CD4-positive, alpha-beta memory T cell (primary cell): ENCODE results near the gene CLMN. TPM values are rescaled to one million over a fixed set of nuclear protein-coding genes. Genes with fewer than 3 reads are reported as not detected.

Experiments used
- CTCF ChIA-PET: fragments of 350-600 bp; sonication (Branson Sonifier 250); formaldehyde crosslinking; loops from one replicate; lab custom pipeline; 2021; ENCODE audit warnings: inconsistent platforms; ENCODE audit not compliant: partially characterized antibody; lab: Charles Lee
- POLR2A ChIA-PET: fragments of 350-600 bp; sonication (Branson Sonifier 250); formaldehyde crosslinking; loops from one replicate; lab custom pipeline; 2021; ENCODE audit not compliant: partially characterized antibody; lab: Charles Lee
- DNase-seq, 5 donors: peaks; one replicate each; pipeline versions ENCODE4 v3.0.0 to v3.0.0-alpha.2; 2020 to 2022; ENCODE audit warnings: mixed read lengths in 1 of 5
- H3K27ac ChIP-seq: one replicate; pipeline ENCODE4 v1.7.0; 2013; ENCODE audit warnings: low read depth, low read length
- H3K27me3 ChIP-seq: 2 replicates; pipeline ENCODE4 v1.7.0; 2013; ENCODE audit warnings: mild to moderate bottlenecking, low read length, moderate library complexity; ENCODE audit not compliant: insufficient read depth
- H3K36me3 ChIP-seq: 2 replicates; pipeline ENCODE4 v1.7.0; 2013; ENCODE audit warnings: mild to moderate bottlenecking, low read length, moderate library complexity; ENCODE audit not compliant: insufficient read depth
- H3K4me1 ChIP-seq: 2 replicates; pipeline ENCODE4 v1.7.0; 2013; ENCODE audit warnings: mild to moderate bottlenecking, low read length, moderate library complexity; ENCODE audit not compliant: insufficient read depth
- H3K4me3 ChIP-seq, 2 donors: one replicate each; pipeline ENCODE4 v1.7.0; 2013; ENCODE audit warnings: low read length in 2 of 2, mild to moderate bottlenecking in 1 of 2
- H3K9me3 ChIP-seq, 2 donors: one replicate each; pipeline ENCODE4 v1.7.0; 2013; ENCODE audit warnings: low read length in 2 of 2, control low read depth in 1 of 2; ENCODE audit not compliant: control insufficient read depth in 1 of 2
- H3K27ac Mint-ChIP-seq, 7 donors: one replicate each; pipeline ENCODE4 v1.8.0; 2020 to 2021; ENCODE audit warnings: mixed read lengths in 7 of 7, mild to moderate bottlenecking in 6 of 7, inconsistent platforms in 3 of 7, moderate library complexity in 3 of 7
- H3K27me3 Mint-ChIP-seq, 2 donors: one replicate each; pipeline ENCODE4 v1.8.0; 2020 to 2021; ENCODE audit warnings: mixed read lengths in 2 of 2
- H3K36me3 Mint-ChIP-seq, 2 donors: one replicate each; pipeline ENCODE4 v1.8.0; 2020 to 2021; ENCODE audit warnings: mixed read lengths in 2 of 2, inconsistent platforms in 1 of 2, mild to moderate bottlenecking in 1 of 2
- H3K4me1 Mint-ChIP-seq, 4 donors: one replicate each; pipeline ENCODE4 v1.8.0; 2020 to 2021; ENCODE audit warnings: mixed read lengths in 4 of 4, mild to moderate bottlenecking in 1 of 4
- H3K4me3 Mint-ChIP-seq, 8 donors: one replicate each; pipeline ENCODE4 v1.8.0; 2020 to 2021; ENCODE audit warnings: mixed read lengths in 8 of 8, mild to moderate bottlenecking in 7 of 8, moderate library complexity in 6 of 8, inconsistent platforms in 3 of 8
- H3K9me3 Mint-ChIP-seq, 8 donors: one replicate each; pipeline ENCODE4 v1.8.0; 2020 to 2021; ENCODE audit warnings: mixed read lengths in 8 of 8, mild to moderate bottlenecking in 5 of 8, inconsistent platforms in 3 of 8, moderate library complexity in 1 of 8
- intact Hi-C: fragments of 100-400 bp; cut with micrococcal nuclease; formaldehyde crosslinking; loops from one replicate; pipeline ENCODE4 v1.15.1; 2023
- polyA plus RNA-seq, 2 donors: library from polyadenylated mRNA; unstranded; fragments of 300-500 nt; fragmentation: Illumina TruSeq; gene quantifications; one replicate each; pipeline ENCODE4 v1.2.3, GENCODE V29; 2021
- total RNA-seq, 2 experiments: library from RNA; stranded (reverse); gene quantifications; one replicate each; pipeline ENCODE4 v1.2.3, GENCODE V29; 2021

The CLMN gene
- total and polyA plus RNA-seq, 4 experiments from 2014 or later, result 0.22 to 0.70 (median 0.65) TPM; not detected in 1

DNA sequence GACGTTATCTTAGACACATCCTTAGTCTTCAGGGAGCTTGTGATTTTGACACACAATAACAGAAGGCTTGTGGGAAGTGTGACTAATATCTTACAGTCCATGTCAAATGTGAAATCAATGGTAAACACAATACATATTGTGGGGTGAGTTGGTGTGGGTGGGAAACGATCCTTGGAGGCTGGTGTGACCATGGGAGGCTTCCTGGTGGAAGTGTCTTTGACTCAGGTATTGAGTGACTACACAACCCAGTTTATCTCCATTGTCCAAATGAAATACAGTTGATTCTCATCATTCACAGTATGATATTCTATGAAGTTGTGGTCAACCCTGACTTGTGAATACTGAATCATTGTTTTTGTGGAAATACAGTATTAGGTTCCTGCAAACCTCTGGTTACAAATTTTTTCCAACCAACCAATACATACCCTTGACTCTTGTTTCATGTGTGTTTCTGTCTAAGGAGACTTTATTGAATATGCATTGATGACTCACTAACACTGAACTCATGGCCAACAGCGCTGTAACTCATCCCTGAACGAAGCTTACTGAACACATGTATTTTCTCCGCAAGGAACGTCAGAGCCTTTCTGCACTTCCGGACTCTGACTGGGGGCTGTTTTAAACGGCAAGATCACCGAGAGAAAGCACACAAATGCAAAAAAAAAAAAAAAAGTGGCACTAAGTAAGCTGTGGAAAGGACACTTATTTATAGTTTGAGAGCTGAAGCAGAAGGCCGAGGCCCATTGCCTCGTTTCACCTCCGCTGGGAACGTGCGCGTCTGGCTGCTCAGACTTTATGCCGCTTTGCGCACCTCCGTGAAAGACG, 59.0 kb downstream of the CLMN start:
- Mint-ChIP-seq H3K4me1 (peaks cover 6 to 9% (median 7%) of the 10 kb centered on the region in 4 donors), H3K4me3 (no peak overlapping the region), H3K36me3 (no peaks in the 10 kb centered on the region), H3K9me3 (no peaks in the 10 kb centered on the region), H3K27ac (no peak overlapping the region), H3K27me3 (no peaks in the 10 kb centered on the region)
- DNase-seq, result no peak
- no peak overlapping the region for H3K4me3 ChIP-seq
- no peaks in the 10 kb centered on the region for H3K27me3 ChIP-seq
- no peaks in the 10 kb centered on the region for H3K9me3 ChIP-seq
- POLR2A ChIA-PET, result no interaction called here
- no peak overlapping the region for H3K27ac ChIP-seq
- H3K36me3 ChIP-seq, result no peaks in the 10 kb centered on the region
- intact Hi-C loops, result no loop called here
- H3K4me1 ChIP-seq, result peaks cover 7% of the 10 kb centered on the region
- CTCF ChIA-PET, result no interaction called here

DNA sequence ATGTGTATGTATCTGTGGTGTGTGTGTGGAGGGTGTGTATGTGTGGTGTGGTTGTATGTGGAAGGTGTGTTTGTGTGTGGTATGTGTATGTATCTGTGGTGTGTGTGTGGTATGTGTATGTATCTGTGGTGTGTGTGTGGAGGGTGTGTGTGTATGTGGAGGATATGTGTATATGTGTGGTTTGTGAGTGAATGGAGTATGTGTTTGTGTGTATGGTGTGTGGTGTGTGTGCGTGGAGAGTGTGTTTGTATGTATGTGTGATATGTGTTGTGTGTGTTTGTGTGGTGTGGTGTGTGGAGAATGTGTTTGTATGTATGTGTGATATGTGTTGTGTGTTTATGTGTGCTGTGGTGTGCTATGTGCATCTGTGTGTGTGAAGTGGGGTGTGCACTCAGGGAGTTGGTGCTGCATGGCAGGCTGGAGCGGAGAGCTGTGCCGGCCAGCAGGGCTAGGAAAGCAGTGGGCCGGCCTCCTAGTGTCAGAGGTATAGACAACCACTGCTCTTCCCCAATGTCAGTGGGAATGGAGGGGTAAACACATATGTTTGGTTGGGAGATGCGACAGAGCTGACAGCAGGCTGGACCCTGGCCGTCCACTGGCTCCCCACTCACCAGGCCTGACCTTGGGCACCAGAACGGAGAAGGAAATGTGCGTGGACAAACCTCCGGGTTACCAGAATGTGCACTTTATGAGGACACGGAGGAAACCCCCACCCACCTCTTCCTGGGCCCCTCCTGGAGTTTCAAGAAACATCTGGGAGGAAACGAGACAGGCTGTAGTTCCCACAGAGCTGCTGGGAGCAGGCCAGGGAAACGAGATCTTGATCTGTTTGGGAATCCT, 60.7 kb downstream of the CLMN start:
- intact Hi-C loops, result no loop called here
- Mint-ChIP-seq H3K27me3 (no peaks in the 10 kb centered on the region), H3K36me3 (no peaks in the 10 kb centered on the region), H3K27ac (no peak overlapping the region), H3K9me3 (no peaks in the 10 kb centered on the region), H3K4me1 (no peaks in the 10 kb centered on the region), H3K4me3 (no peak overlapping the region)
- ChIA-PET CTCF (no interaction called here), POLR2A (no interaction called here)
- H3K27ac ChIP-seq, result no peak overlapping the region
- no peaks in the 10 kb centered on the region for H3K9me3 ChIP-seq
- no peaks in the 10 kb centered on the region for H3K4me1 ChIP-seq
- no peak overlapping the region for H3K4me3 ChIP-seq
- no peaks in the 10 kb centered on the region for H3K27me3 ChIP-seq
- DNase-seq, result no peak
- H3K36me3 ChIP-seq, result no peaks in the 10 kb centered on the region

- POLR2A ChIA-PET, result no interaction called here
- H3K4me1 Mint-ChIP-seq, result no peaks in the 10 kb centered on the region
- H3K27me3 ChIP-seq, result no peaks in the 10 kb centered on the region
- no peak overlapping the region for H3K27ac Mint-ChIP-seq
- H3K27ac ChIP-seq, result no peak overlapping the region
- no peak overlapping the region for H3K4me3 ChIP-seq
- H3K9me3 ChIP-seq, result no peaks in the 10 kb centered on the region
- CTCF ChIA-PET, result no interaction called here
- peaks cover 0 to under 1% of the 10 kb centered on the region in 2 donors for H3K27me3 Mint-ChIP-seq
- no peaks in the 10 kb centered on the region for H3K4me1 ChIP-seq
- no peaks in the 10 kb centered on the region for H3K36me3 ChIP-seq
- H3K36me3 Mint-ChIP-seq, result no peaks in the 10 kb centered on the region
- intact Hi-C loops, result no loop called here
- no peaks in the 10 kb centered on the region for H3K9me3 Mint-ChIP-seq
- no peak overlapping the region for H3K4me3 Mint-ChIP-seq
- no peak for DNase-seq
These were observed 61.6 kb downstream of the CLMN start for GRCh38 chr14:95258156-95258555.

GRCh38 chr14:95257521-95257920, 62.2 kb downstream of the CLMN start:
- Histone ChIP-seq H3K27ac (no peak overlapping the region), H3K36me3 (no peaks in the 10 kb centered on the region), H3K27me3 (no peaks in the 10 kb centered on the region), H3K4me3 (no peak overlapping the region), H3K9me3 (no peaks in the 10 kb centered on the region), H3K4me1 (no peaks in the 10 kb centered on the region)
- Mint-ChIP-seq H3K9me3 (no peaks in the 10 kb centered on the region), H3K36me3 (no peaks in the 10 kb centered on the region), H3K27ac (no peak overlapping the region), H3K4me3 (no peak overlapping the region), H3K27me3 (peaks cover 0 to 3% of the 10 kb centered on the region in 2 donors), H3K4me1 (no peaks in the 10 kb centered on the region)
- DNase-seq, result no peak
- POLR2A ChIA-PET, result no interaction called here
- CTCF ChIA-PET, result no interaction called here
- intact Hi-C loops, result no loop called here

- Mint-ChIP-seq H3K4me3 (no peak overlapping the region), H3K36me3 (no peaks in the 10 kb centered on the region), H3K9me3 (no peaks in the 10 kb centered on the region), H3K27ac (no peak overlapping the region), H3K4me1 (no peaks in the 10 kb centered on the region), H3K27me3 (peaks cover 0 to 3% of the 10 kb centered on the region in 2 donors)
- no peaks in the 10 kb centered on the region for H3K27me3 ChIP-seq
- H3K9me3 ChIP-seq, result no peaks in the 10 kb centered on the region
- no peaks in the 10 kb centered on the region for H3K36me3 ChIP-seq
- H3K27ac ChIP-seq, result no peak overlapping the region
- no peak overlapping the region for H3K4me3 ChIP-seq
- no peak for DNase-seq
- no peaks in the 10 kb centered on the region for H3K4me1 ChIP-seq
- POLR2A ChIA-PET, result no interaction called here
- intact Hi-C loops, result no loop called here
- CTCF ChIA-PET, result no interaction called here
These were observed 63.0 kb downstream of the CLMN start for GRCh38 chr14:95256776-95257060.

DNA sequence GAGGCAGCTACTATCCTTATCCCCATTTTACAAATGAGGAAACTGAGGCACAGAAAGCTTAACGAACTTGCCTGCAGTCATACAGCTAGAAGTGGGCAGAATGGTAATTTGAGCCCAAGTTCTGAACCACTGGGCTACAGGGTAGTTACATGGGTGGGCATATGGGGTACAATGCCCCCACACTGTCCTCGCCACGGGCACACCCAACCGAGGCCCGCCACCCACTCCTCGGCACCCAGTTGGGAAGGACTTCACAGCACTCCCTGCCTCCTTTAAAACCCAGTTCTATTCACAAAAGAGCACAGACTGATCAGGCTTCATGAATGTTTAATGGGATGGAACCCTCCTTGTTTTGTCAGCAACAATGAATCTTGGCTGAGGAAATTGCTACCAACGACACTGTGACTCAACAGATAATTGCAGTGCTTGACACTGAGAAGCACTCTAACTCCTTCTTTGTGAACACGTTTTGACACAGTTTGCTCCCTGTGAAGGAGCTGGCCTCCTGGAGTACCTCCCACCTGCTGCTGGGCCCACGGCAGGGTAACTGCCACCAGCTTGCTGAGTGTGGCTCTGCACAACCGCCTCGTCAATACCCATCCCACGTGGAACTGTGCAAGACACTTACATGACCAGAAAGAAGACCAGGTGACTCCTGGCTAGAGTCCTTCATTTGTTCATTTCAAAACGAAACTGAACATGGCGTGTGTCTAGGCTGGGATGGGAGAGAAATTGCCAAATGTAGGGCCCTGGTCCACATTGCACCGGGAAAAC, 63.5 kb downstream of the CLMN start:
- no peaks in the 10 kb centered on the region for H3K4me1 ChIP-seq
- H3K27ac ChIP-seq, result no peak overlapping the region
- Mint-ChIP-seq H3K27ac (no peak overlapping the region), H3K9me3 (no peaks in the 10 kb centered on the region), H3K27me3 (peaks cover 0 to 3% of the 10 kb centered on the region in 2 donors), H3K4me1 (no peaks in the 10 kb centered on the region), H3K36me3 (no peaks in the 10 kb centered on the region), H3K4me3 (no peak overlapping the region)
- no peaks in the 10 kb centered on the region for H3K9me3 ChIP-seq
- intact Hi-C loops, result no loop called here
- H3K27me3 ChIP-seq, result no peaks in the 10 kb centered on the region
- H3K4me3 ChIP-seq, result no peak overlapping the region
- CTCF ChIA-PET, result no interaction called here
- DNase-seq, result no peak
- POLR2A ChIA-PET, result no interaction called here
- H3K36me3 ChIP-seq, result no peaks in the 10 kb centered on the region

DNA sequence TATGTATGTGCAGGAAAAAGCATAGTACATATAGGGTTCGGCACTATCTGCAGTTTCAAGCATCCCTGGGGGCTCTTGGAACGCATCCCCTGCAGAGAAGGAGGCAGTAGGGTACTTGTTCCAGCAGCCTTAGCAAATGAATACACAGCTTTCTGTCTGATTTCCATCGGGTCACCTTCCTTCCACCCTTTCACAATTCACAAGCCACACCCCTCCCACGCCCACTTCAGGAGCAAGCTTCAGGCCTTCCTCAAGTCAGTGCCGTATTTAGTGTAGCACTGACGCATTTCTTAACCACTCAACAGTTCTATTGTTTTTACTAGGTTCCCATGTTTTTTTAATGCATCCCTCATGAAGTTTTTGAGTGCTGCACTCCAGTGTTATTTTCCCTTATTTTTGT, 64.2 kb downstream of the CLMN start:
- H3K36me3 ChIP-seq, result no peaks in the 10 kb centered on the region
- H3K27me3 Mint-ChIP-seq, result peaks cover 0 to 3% of the 10 kb centered on the region in 2 donors
- H3K4me1 ChIP-seq, result no peaks in the 10 kb centered on the region
- intact Hi-C loops, result no loop called here
- no peak overlapping the region for H3K27ac Mint-ChIP-seq
- H3K4me3 Mint-ChIP-seq, result no peak overlapping the region
- no peak overlapping the region for H3K27ac ChIP-seq
- no peaks in the 10 kb centered on the region for H3K36me3 Mint-ChIP-seq
- H3K9me3 ChIP-seq, result no peaks in the 10 kb centered on the region
- ChIA-PET POLR2A (no interaction called here), CTCF (no interaction called here)
- H3K4me3 ChIP-seq, result no peak overlapping the region
- no peaks in the 10 kb centered on the region for H3K27me3 ChIP-seq
- H3K9me3 Mint-ChIP-seq, result no peaks in the 10 kb centered on the region
- no peak for DNase-seq
- H3K4me1 Mint-ChIP-seq, result no peaks in the 10 kb centered on the region
